WTC11 (cell line): Measurements from ENCODE around the gene FOXN3. TPM values are rescaled to one million over a fixed set of nuclear protein-coding genes. Genes with fewer than 3 reads are reported as not detected.

Source experiments
- ATAC-seq: fragments of 200-7000 bp; cut with Tn5 transposase; 2 replicates; pipeline ENCODE4 v1.10.0; 2021; ENCODE audit warnings: mild to moderate bottlenecking, moderate library complexity
- CTCF ChIA-PET: fragments of 300-600 bp; sonication (Branson Sonifier 250); formaldehyde crosslinking; loops from one replicate; lab custom pipeline; 2021; ENCODE audit warnings: antibody characterized with exemption; lab: Charles Lee
- POLR2A ChIA-PET: fragments of 350-600 bp; sonication (Branson Sonifier 250); formaldehyde crosslinking; loops from one replicate; lab custom pipeline; 2021; ENCODE audit warnings: antibody characterized with exemption; lab: Charles Lee
- DNase-seq: peaks from one replicate; pipeline ENCODE4 v3.0.0; 2021; ENCODE audit warnings: low spot score
- H3K27ac Mint-ChIP-seq: 2 replicates; pipeline ENCODE4 v1.8.0; 2021; ENCODE audit warnings: mixed read lengths
- H3K27me3 Mint-ChIP-seq: 2 replicates; pipeline ENCODE4 v1.8.0; 2021; ENCODE audit warnings: low read depth, mild to moderate bottlenecking, moderate library complexity, mixed read lengths
- H3K36me3 Mint-ChIP-seq: 2 replicates; pipeline ENCODE4 v1.8.0; 2021; ENCODE audit warnings: mixed read lengths
- H3K4me1 Mint-ChIP-seq: 2 replicates; pipeline ENCODE4 v1.8.0; 2022; ENCODE audit warnings: mixed read lengths
- H3K4me3 Mint-ChIP-seq: 2 replicates; pipeline ENCODE4 v1.8.0; 2021; ENCODE audit warnings: mild to moderate bottlenecking, moderate library complexity, mixed read lengths
- H3K9me3 Mint-ChIP-seq: 2 replicates; pipeline ENCODE4 v1.8.0; 2021; ENCODE audit warnings: mixed read lengths
- CBFB ChIP-seq: sonication (generic); formaldehyde crosslinking; IDR thresholded peaks from 2 replicates; pipeline ENCODE4 v1.8.1; 2022; ENCODE audit warnings: mild to moderate bottlenecking, low read depth, missing genetic modification reagents
- CREM ChIP-seq: sonication (generic); formaldehyde crosslinking; IDR thresholded peaks from 2 replicates; pipeline ENCODE4 v1.8.1; 2022; ENCODE audit warnings: mild to moderate bottlenecking, missing genetic modification reagents, moderate library complexity
- E2F4 ChIP-seq: sonication (generic); formaldehyde crosslinking; IDR thresholded peaks from 2 replicates; pipeline ENCODE4 v1.8.1; 2022; ENCODE audit warnings: low read depth, mild to moderate bottlenecking, moderate library complexity, missing genetic modification reagents, borderline replicate concordance
- EMX1 ChIP-seq: fragments of 250-450 bp; sonication (Bioruptor Pico); IDR thresholded peaks from 2 replicates; pipeline ENCODE4 v1.8.0; 2021; ENCODE audit warnings: mild to moderate bottlenecking
- ESRRA ChIP-seq: sonication (generic); formaldehyde crosslinking; IDR thresholded peaks from 2 replicates; pipeline ENCODE4 v1.8.1; 2022; ENCODE audit warnings: mild to moderate bottlenecking, missing genetic modification reagents, borderline replicate concordance
- FOXK1 ChIP-seq: sonication (generic); formaldehyde crosslinking; IDR thresholded peaks from 2 replicates; pipeline ENCODE4 v1.8.0; 2022; ENCODE audit warnings: mild to moderate bottlenecking, moderate library complexity, missing genetic modification reagents
- GABPB1 ChIP-seq: sonication (generic); formaldehyde crosslinking; IDR thresholded peaks from 2 replicates; pipeline ENCODE4 v1.8.1; 2023; ENCODE audit warnings: mild to moderate bottlenecking, missing genetic modification reagents
- JAZF1 ChIP-seq: fragments of 250-450 bp; sonication (Bioruptor Pico); IDR thresholded peaks from 2 replicates; pipeline ENCODE4 v1.9.0; 2021; ENCODE audit warnings: moderate library complexity, mild to moderate bottlenecking, inconsistent platforms
- OVOL2 ChIP-seq: fragments of 250-450 bp; sonication (Bioruptor Pico); IDR thresholded peaks from 2 replicates; pipeline ENCODE4 v1.9.0; 2021; ENCODE audit warnings: mild to moderate bottlenecking, borderline replicate concordance
- SP1 ChIP-seq: sonication (generic); formaldehyde crosslinking; conservative IDR thresholded peaks from 2 replicates; pipeline ENCODE4 v1.8.1; 2022; ENCODE audit warnings: missing genetic modification reagents
- TP53 ChIP-seq: sonication (generic); formaldehyde crosslinking; IDR thresholded peaks from 2 replicates; pipeline ENCODE4 v1.8.1; 2023; ENCODE audit warnings: mild to moderate bottlenecking, missing genetic modification reagents
- USF1 ChIP-seq: sonication (generic); formaldehyde crosslinking; IDR thresholded peaks from 2 replicates; pipeline ENCODE4 v1.8.0; 2022; ENCODE audit warnings: mild to moderate bottlenecking, missing genetic modification reagents
- ZNF219 ChIP-seq: sonication (generic); formaldehyde crosslinking; IDR thresholded peaks from 2 replicates; pipeline ENCODE4 v1.8.0; 2023; ENCODE audit warnings: missing genetic modification reagents, mild to moderate bottlenecking, borderline replicate concordance
- ZNF263 ChIP-seq: sonication (generic); formaldehyde crosslinking; IDR thresholded peaks from 2 replicates; pipeline ENCODE4 v1.8.1; 2022; ENCODE audit warnings: low read depth, mild to moderate bottlenecking, moderate library complexity, missing genetic modification reagents
- ZNF317 ChIP-seq: sonication (generic); formaldehyde crosslinking; IDR thresholded peaks from 2 replicates; pipeline ENCODE4 v1.8.1; 2023; ENCODE audit warnings: low read depth, mild to moderate bottlenecking, moderate library complexity, missing genetic modification reagents, borderline replicate concordance
- total RNA-seq: library from RNA; stranded (reverse); gene quantifications from 3 replicates; pipeline ENCODE4 v1.2.3, GENCODE V29; 2021
- TF ChIP-seq, protein P1 (sequence below): fragments of 250-450 bp; sonication (Bioruptor Pico); IDR thresholded peaks from 2 replicates; pipeline ENCODE4 v1.9.0; 2021; ENCODE audit warnings: moderate library complexity, mild to moderate bottlenecking, inconsistent platforms, borderline replicate concordance
- TF ChIP-seq, protein P2 (sequence below): fragments of 250-450 bp; sonication (Bioruptor Pico); conservative IDR thresholded peaks from 2 replicates; pipeline ENCODE4 v1.9.0; 2021; ENCODE audit warnings: mild to moderate bottlenecking
- TF ChIP-seq, protein P3 (sequence below): sonication (generic); formaldehyde crosslinking; IDR thresholded peaks from 2 replicates; pipeline ENCODE4 v1.8.0; 2022; ENCODE audit warnings: missing genetic modification reagents
- TF ChIP-seq, protein P4 (sequence below): sonication (generic); formaldehyde crosslinking; IDR thresholded peaks from 2 replicates; pipeline ENCODE4 v1.8.0; 2022; ENCODE audit warnings: mild to moderate bottlenecking, missing genetic modification reagents

Gene FOXN3
- total RNA-seq, 1 experiment from 2014 or later = 170 TPM

DNA sequence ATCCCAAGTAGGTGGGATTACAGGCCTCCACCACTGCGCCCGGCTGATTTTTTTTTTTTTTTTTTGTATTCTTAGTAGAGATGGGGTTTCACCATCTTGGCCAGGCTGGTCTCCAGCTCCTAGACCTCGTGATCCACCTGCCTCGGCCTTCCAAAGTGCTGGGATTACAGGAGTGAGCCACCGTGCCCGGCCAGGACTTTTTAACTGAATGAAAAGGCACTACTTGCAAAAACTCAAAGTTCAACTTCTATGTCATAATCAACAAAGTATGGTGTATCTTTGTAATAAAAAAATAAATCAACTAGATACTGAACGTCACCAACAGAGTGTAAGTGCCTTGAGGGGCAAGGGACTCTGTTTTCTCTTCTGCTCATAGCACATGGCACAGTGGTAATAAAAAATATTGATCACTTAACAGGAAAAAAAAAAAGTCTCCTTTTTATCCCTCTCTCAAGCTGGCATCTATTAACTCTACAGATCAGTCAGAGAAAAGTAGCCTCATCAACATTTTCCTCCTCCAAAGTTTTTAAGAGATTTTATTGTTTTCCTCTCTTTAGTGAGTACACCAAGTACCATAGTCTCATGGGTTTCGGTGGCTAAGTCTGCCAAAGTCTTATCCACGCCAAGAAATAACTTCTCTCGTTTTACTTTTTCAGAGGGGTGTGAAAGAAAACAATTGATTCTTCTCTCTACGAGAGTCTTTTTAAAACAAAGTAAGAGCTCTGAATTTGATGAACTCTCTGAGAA, 10.6 kb upstream of the FOXN3 start:
- Mint-ChIP-seq H3K4me3 (no peak overlapping the region), H3K36me3 (peaks cover 3% of the 10 kb centered on the region; the same call in 1 of the 2 replicates), H3K4me1 (peaks cover 79% of the 10 kb centered on the region), H3K9me3 (no peaks in the 10 kb centered on the region), H3K27me3 (no peaks in the 10 kb centered on the region), H3K27ac (peak overlapping the region; percentile 88)
- ChIA-PET CTCF (no interaction called here), POLR2A (no interaction called here)
- TF ChIP-seq CREM (CRISPR knock-in tag) (no peak), JAZF1 (CRISPR knock-in tag) (no peak), SP1 (CRISPR knock-in tag) (no peak), OVOL2 (CRISPR knock-in tag) (no peak), GABPB1 (CRISPR knock-in tag) (no peak), ESRRA (CRISPR knock-in tag) (no peak)
- TF ChIP-seq, protein P1, sequence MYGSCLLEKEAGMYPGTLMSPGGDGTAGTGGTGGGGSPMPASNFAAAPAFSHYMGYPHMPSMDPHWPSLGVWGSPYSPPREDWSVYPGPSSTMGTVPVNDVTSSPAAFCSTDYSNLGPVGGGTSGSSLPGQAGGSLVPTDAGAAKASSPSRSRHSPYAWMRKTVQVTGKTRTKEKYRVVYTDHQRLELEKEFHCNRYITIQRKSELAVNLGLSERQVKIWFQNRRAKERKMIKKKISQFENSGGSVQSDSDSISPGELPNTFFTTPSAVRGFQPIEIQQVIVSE (CRISPR knock-in tag) = no peak
- TF ChIP-seq, protein P2, sequence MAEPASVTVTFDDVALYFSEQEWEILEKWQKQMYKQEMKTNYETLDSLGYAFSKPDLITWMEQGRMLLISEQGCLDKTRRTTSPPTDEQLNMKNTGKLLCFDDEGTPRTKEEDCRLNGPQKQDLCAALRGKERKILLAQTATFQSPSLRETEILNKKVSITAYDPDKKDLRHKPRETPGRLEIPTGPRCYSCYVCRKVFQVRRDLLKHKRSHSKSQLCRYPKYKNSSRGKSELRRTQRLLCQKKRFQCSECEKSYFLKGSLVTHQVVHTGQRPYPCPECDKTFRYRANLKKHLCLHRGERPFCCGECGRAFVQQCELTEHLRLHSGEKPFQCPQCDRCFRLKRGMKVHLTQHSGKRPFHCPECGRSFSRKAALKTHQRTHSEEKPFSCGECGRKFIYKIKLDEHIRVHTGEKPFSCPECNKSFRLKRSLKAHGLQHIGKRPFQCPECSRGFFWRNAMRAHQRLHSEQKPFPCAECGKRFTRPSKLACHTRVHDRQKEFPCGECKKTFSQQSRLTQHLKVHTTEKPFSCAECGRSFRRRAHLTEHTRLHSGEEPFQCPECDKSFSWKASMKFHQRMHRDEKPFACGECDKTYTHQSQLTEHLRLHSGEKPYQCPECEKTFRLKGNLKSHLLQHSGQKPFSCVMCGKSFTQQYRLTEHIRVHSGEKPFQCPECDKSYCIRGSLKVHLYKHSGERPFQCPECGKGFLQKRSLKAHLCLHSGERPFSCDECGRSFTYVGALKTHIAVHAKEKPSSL (CRISPR knock-in tag) = no peak
- DNase-seq = no peak
- no peak for ATAC-seq

DNA sequence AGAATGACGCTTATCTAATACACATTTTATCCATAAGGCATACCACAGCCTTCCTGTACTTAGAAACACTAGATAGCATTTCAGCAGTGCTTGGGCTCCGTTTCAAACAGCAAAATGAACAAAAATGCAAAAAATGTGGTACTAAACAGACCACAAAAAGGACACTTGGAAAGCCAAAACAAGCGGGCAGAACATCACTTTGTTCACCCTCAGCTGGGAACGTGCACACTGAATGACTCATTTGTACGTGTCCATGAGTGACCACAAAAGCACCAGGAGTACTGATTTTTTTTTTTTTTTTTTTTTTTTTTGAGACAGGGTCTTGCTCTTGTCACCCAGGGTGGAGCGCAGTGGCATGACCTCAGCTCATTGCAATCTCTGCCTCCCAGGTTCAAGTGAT, 8.9 kb upstream of the FOXN3 start:
- H3K4me1 Mint-ChIP-seq = peaks cover 71% of the 10 kb centered on the region
- no peak for TF ChIP-seq ZNF219 (CRISPR knock-in tag)
- no peak for TF ChIP-seq E2F4 (CRISPR knock-in tag)
- no peak for TF ChIP-seq ZNF317
- no peak for TF ChIP-seq TP53 (CRISPR knock-in tag)
- TF ChIP-seq FOXK1 = no peak
- TF ChIP-seq USF1 (CRISPR knock-in tag) = no peak
- TF ChIP-seq EMX1 (CRISPR knock-in tag) = no peak
- TF ChIP-seq, protein P3, sequence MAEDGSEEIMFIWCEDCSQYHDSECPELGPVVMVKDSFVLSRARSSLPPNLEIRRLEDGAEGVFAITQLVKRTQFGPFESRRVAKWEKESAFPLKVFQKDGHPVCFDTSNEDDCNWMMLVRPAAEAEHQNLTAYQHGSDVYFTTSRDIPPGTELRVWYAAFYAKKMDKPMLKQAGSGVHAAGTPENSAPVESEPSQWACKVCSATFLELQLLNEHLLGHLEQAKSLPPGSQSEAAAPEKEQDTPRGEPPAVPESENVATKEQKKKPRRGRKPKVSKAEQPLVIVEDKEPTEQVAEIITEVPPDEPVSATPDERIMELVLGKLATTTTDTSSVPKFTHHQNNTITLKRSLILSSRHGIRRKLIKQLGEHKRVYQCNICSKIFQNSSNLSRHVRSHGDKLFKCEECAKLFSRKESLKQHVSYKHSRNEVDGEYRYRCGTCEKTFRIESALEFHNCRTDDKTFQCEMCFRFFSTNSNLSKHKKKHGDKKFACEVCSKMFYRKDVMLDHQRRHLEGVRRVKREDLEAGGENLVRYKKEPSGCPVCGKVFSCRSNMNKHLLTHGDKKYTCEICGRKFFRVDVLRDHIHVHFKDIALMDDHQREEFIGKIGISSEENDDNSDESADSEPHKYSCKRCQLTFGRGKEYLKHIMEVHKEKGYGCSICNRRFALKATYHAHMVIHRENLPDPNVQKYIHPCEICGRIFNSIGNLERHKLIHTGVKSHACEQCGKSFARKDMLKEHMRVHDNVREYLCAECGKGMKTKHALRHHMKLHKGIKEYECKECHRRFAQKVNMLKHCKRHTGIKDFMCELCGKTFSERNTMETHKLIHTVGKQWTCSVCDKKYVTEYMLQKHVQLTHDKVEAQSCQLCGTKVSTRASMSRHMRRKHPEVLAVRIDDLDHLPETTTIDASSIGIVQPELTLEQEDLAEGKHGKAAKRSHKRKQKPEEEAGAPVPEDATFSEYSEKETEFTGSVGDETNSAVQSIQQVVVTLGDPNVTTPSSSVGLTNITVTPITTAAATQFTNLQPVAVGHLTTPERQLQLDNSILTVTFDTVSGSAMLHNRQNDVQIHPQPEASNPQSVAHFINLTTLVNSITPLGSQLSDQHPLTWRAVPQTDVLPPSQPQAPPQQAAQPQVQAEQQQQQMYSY = no peak
- TF ChIP-seq ZNF263 (CRISPR knock-in tag) = no peak
- TF ChIP-seq, protein P4, sequence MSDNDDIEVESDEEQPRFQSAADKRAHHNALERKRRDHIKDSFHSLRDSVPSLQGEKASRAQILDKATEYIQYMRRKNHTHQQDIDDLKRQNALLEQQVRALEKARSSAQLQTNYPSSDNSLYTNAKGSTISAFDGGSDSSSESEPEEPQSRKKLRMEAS (CRISPR knock-in tag) = no peak
- no peak for TF ChIP-seq OVOL2 (CRISPR knock-in tag)
- TF ChIP-seq CBFB (CRISPR knock-in tag) = no peak
- TF ChIP-seq, all 79 proteins: peak for 0
- peaks cover 3% of the 10 kb centered on the region; the same call in 1 of the 2 replicates for H3K36me3 Mint-ChIP-seq
- no peaks in the 10 kb centered on the region for H3K27me3 Mint-ChIP-seq
- peak overlapping the region; percentile 70; the same call in 1 of the 2 replicates for H3K27ac Mint-ChIP-seq
- no peaks in the 10 kb centered on the region for H3K9me3 Mint-ChIP-seq
- ATAC-seq (no peak), DNase-seq (no peak)
- POLR2A ChIA-PET = interaction anchor here (1.0 kb wide), 1 partner anchor 16 kb away, joined by 3 read pairs; no protein-coding TSS in a partner anchor
- no peak overlapping the region for H3K4me3 Mint-ChIP-seq
- CTCF ChIA-PET = interaction anchor here (0.7 kb wide), 2 partner anchors 54 to 89 kb away, joined by 4 to 5 read pairs; no protein-coding TSS in a partner anchor
